Uterus (tissue), 2 donors: ENCODE measurements around the gene SGPP2.

ENCODE experiments used
- POLR2A ChIP-seq, 2 donors: fragments of 450-650 bp; IDR thresholded peaks; one replicate each; pipeline ENCODE4 v1.6.1; 2016; ENCODE audit warnings: antibody characterized with exemption in 2 of 2, mild to moderate bottlenecking in 1 of 2, moderate library complexity in 1 of 2
- TF ChIP-seq, protein P1 (sequence below), 4 experiments: fragments of 200-600 bp in 2 of 4; fragments of 450-650 bp in 2 of 4; sonication (generic) in 2 of 4; IDR thresholded peaks; one replicate each; pipeline ENCODE4 v1.5.1; 2016 to 2019; ENCODE audit warnings: antibody characterized with exemption in 4 of 4, mild to moderate bottlenecking in 2 of 4, moderate library complexity in 1 of 4

DNA sequence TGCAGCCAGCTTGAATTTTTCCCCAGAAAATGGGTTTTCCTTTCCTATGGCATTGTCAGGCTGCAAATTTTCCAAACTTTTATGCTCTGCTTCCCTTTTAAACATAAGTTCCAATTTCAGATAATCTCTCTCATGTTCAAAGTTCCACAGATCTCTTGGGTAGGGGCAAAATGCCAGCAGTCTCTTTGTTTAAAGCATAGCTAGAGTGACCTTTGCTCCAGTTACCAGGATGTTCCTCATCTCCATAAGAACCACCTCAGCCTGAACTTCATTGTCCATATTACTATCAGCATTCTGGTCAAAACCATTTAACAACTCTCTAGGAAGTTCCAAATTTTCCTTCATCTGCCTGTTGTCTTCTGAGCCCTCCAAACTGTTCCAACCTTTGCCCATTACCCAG is 68.3 kb downstream of the SGPP2 start:
- TF ChIP-seq, protein P1, sequence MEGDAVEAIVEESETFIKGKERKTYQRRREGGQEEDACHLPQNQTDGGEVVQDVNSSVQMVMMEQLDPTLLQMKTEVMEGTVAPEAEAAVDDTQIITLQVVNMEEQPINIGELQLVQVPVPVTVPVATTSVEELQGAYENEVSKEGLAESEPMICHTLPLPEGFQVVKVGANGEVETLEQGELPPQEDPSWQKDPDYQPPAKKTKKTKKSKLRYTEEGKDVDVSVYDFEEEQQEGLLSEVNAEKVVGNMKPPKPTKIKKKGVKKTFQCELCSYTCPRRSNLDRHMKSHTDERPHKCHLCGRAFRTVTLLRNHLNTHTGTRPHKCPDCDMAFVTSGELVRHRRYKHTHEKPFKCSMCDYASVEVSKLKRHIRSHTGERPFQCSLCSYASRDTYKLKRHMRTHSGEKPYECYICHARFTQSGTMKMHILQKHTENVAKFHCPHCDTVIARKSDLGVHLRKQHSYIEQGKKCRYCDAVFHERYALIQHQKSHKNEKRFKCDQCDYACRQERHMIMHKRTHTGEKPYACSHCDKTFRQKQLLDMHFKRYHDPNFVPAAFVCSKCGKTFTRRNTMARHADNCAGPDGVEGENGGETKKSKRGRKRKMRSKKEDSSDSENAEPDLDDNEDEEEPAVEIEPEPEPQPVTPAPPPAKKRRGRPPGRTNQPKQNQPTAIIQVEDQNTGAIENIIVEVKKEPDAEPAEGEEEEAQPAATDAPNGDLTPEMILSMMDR (IDR thresholded peaks at IDR 0.05): no peak
- TF ChIP-seq POLR2A (IDR thresholded peaks at IDR 0.05): no peak
